Testis (tissue), 3 donors: ENCODE results near the gene CENPV. TPM values are rescaled to one million over a fixed set of nuclear protein-coding genes. Genes with fewer than 3 reads are reported as not detected.

Source experiments
- DNase-seq: peaks from one replicate; pipeline ENCODE4 v3.0.0-alpha.2; 2019
- H3K27ac ChIP-seq, 2 donors: fragments of 200-600 bp; sonication (generic); one replicate each; pipeline ENCODE4 v1.5.1; 2019
- H3K27me3 ChIP-seq: fragments of 200-600 bp; sonication (generic); one replicate; pipeline ENCODE4 v1.5.1; 2019
- H3K36me3 ChIP-seq: fragments of 200-600 bp; sonication (generic); one replicate; pipeline ENCODE4 v1.5.1; 2017; ENCODE audit warnings: low read depth; ENCODE audit errors: missing control alignments
- H3K4me1 ChIP-seq: fragments of 200-600 bp; sonication (generic); one replicate; pipeline ENCODE4 v1.5.1; 2019
- H3K4me3 ChIP-seq, 2 donors: fragments of 200-600 bp; sonication (generic); one replicate each; pipeline ENCODE4 v1.5.1; 2017 to 2019
- H3K9me3 ChIP-seq: fragments of 200-600 bp; sonication (generic); one replicate; pipeline ENCODE4 v1.5.1; 2017
- CTCF ChIP-seq, 3 experiments: fragments of 450-650 bp in 2 of 3; fragments of 200-600 bp in 1 of 3; sonication (generic) in 1 of 3; IDR thresholded peaks; one replicate each; pipeline ENCODE4 v1.5.1; 2016 to 2019; ENCODE audit warnings: antibody characterized with exemption in 3 of 3, mild to moderate bottlenecking in 2 of 3, moderate library complexity in 1 of 3
- POLR2A ChIP-seq: fragments of 450-650 bp; IDR thresholded peaks from one replicate; pipeline ENCODE4 v1.6.1; 2017; ENCODE audit warnings: antibody characterized with exemption, mild to moderate bottlenecking, moderate library complexity
- WGBS, 2 donors: methylation state at CpG; one replicate each; pipeline ENCODE4 v1.1.5; 2018; 5-methylcytosine and 5-hydroxymethylcytosine counted together
- intact Hi-C: fragments of 100-400 bp; cut with DNase I; formaldehyde crosslinking; loops from one replicate; pipeline ENCODE4 v1.15.1; 2023; ENCODE audit warnings: low total_unique reads
- polyA plus RNA-seq: library from polyadenylated mRNA; stranded (reverse); fragments of 350-450 nt; fragmentation: Illumina TruSeq; extraction: RNeasy Lipid Tissue Mini Kit (QIAGEN cat#74804); gene quantifications from one replicate; pipeline ENCODE4 v1.2.3, GENCODE V29; 2014; ENCODE audit warnings: low read depth, low replicate concordance; ENCODE audit not compliant: insufficient read depth
- total RNA-seq, 2 donors: library from RNA; depleted of rRNA; stranded (reverse); fragments of >200 nt; gene quantifications; one replicate each; pipeline ENCODE4 v1.2.3, GENCODE V29; 2016

The CENPV gene
- total and polyA plus RNA-seq, 3 donors from 2014 or later: 73.5 to 119 (median 82.3) TPM

- H3K4me3 ChIP-seq: no peak overlapping the region
- H3K36me3 ChIP-seq: no peaks in the 10 kb centered on the region
- H3K4me1 ChIP-seq: no peaks in the 10 kb centered on the region
- DNase-seq: no peak
- H3K27me3 ChIP-seq: no peaks in the 10 kb centered on the region
- intact Hi-C loops: no loop called here
- H3K9me3 ChIP-seq: no peaks in the 10 kb centered on the region
- WGBS, 2 donors: 100% methylated on average over 1 of the region's 1 CpG
- no peak overlapping the region for H3K27ac ChIP-seq
- TF ChIP-seq CTCF (IDR thresholded peaks at IDR 0.05) (no peak), POLR2A (no peak)
These were observed 27.3 kb downstream of the CENPV start for GRCh38 chr17:16325964-16326363.

GRCh38 chr17:16322636-16323035 lies 30.6 kb downstream of the CENPV start:
- no peak for DNase-seq
- H3K36me3 ChIP-seq: no peaks in the 10 kb centered on the region

GRCh38 chr17:16319969-16320368 lies 33.3 kb downstream of the CENPV start:
- Histone ChIP-seq H3K9me3 (no peaks in the 10 kb centered on the region), H3K36me3 (no peaks in the 10 kb centered on the region), H3K4me3 (no peak overlapping the region), H3K27ac (no peak overlapping the region), H3K4me1 (no peaks in the 10 kb centered on the region), H3K27me3 (no peaks in the 10 kb centered on the region)
- intact Hi-C loops: no loop called here
- TF ChIP-seq CTCF (IDR thresholded peaks at IDR 0.05): no peak
- TF ChIP-seq POLR2A: no peak
- WGBS, 2 donors: 79% methylated on average over 2 of the region's 3 CpGs
- no peak for DNase-seq

More at GRCh38 chr17:16322636-16323035, 30.6 kb downstream of the CENPV start:
- 91 to 96% methylated on average over 3 of the region's 3 CpGs for WGBS, 2 donors
- Histone ChIP-seq H3K9me3 (no peaks in the 10 kb centered on the region), H3K4me3 (no peak overlapping the region), H3K27ac (no peak overlapping the region), H3K4me1 (no peaks in the 10 kb centered on the region), H3K27me3 (no peaks in the 10 kb centered on the region)
- TF ChIP-seq POLR2A (no peak), CTCF (IDR thresholded peaks at IDR 0.05) (no peak)
- intact Hi-C loops: no loop called here

GRCh38 chr17:16314859-16315258 lies 38.4 kb downstream of the CENPV start:
- TF ChIP-seq POLR2A: no peak
- no peak for TF ChIP-seq CTCF (IDR thresholded peaks at IDR 0.05)
- no peaks in the 10 kb centered on the region for H3K9me3 ChIP-seq
- intact Hi-C loops: no loop called here
- 92% methylated on average over 3 of the region's 3 CpGs for WGBS, 2 donors
- no peak overlapping the region for H3K4me3 ChIP-seq
- no peak overlapping the region for H3K27ac ChIP-seq
- no peaks in the 10 kb centered on the region for H3K27me3 ChIP-seq
- no peaks in the 10 kb centered on the region for H3K36me3 ChIP-seq
- H3K4me1 ChIP-seq: no peaks in the 10 kb centered on the region
- DNase-seq: no peak

- Histone ChIP-seq H3K36me3 (no peaks in the 10 kb centered on the region), H3K27ac (no peak overlapping the region), H3K4me3 (no peak overlapping the region), H3K4me1 (no peaks in the 10 kb centered on the region), H3K27me3 (no peaks in the 10 kb centered on the region), H3K9me3 (no peaks in the 10 kb centered on the region)
- no peak for DNase-seq
- intact Hi-C loops: no loop called here
- no peak for TF ChIP-seq POLR2A
- no peak for TF ChIP-seq CTCF (IDR thresholded peaks at IDR 0.05)
These were observed 39.1 kb downstream of the CENPV start for GRCh38 chr17:16314189-16314588.
